IPS-15b (cell line): ENCODE measurements around the gene INSM1.
A peak's percentile ranks its signal among the peaks of the same experiment; 100 is the strongest.
"Not testable (repeated sequence)": the region's sequence is repeated elsewhere in the genome, so short reads cannot be mapped to it uniquely, and the experiment has no call there.

Experiments used
- H3K27me3 ChIP-seq: one replicate; pipeline ENCODE4 v1.6.1; 2013; ENCODE audit warnings: low read length; ENCODE audit not compliant: control insufficient read depth, insufficient read depth
- H3K36me3 ChIP-seq: one replicate; pipeline ENCODE4 v1.6.1; 2013; ENCODE audit warnings: low read length; ENCODE audit not compliant: control insufficient read depth, insufficient read depth
- H3K4me1 ChIP-seq: one replicate; pipeline ENCODE4 v1.6.1; 2013; ENCODE audit warnings: mild to moderate bottlenecking, low read length; ENCODE audit not compliant: control insufficient read depth, insufficient read depth
- H3K4me3 ChIP-seq: one replicate; pipeline ENCODE4 v1.5.1; 2013; ENCODE audit warnings: low read depth, low read length
- H3K9ac ChIP-seq: one replicate; pipeline ENCODE4 v1.6.1; 2013; ENCODE audit warnings: low read depth, mild to moderate bottlenecking, low read length
- H3K9me3 ChIP-seq: one replicate; pipeline ENCODE4 v1.6.1; 2013; ENCODE audit warnings: mild to moderate bottlenecking, low read length; ENCODE audit not compliant: control insufficient read depth, insufficient read depth

INSM1 gene

GRCh38 chr20:20338133-20338730 lies 29.7 kb upstream of the INSM1 start:
- H3K9me3 ChIP-seq, result no peaks in the 10 kb centered on the region
- no peaks in the 10 kb centered on the region for H3K36me3 ChIP-seq
- H3K4me1 ChIP-seq, result no peaks in the 10 kb centered on the region
- no peaks in the 10 kb centered on the region for H3K27me3 ChIP-seq
- H3K9ac ChIP-seq, result no peak overlapping the region
- H3K4me3 ChIP-seq, result no peak overlapping the region

GRCh38 chr20:20340443-20340842 lies 27.5 kb upstream of the INSM1 start:
- Histone ChIP-seq H3K27me3 (no peaks in the 10 kb centered on the region), H3K36me3 (no peaks in the 10 kb centered on the region), H3K4me3 (no peak overlapping the region), H3K9ac (no peak overlapping the region), H3K4me1 (no peaks in the 10 kb centered on the region), H3K9me3 (no peaks in the 10 kb centered on the region)

- H3K4me3 ChIP-seq, result no peak overlapping the region
- H3K9me3 ChIP-seq, result no peaks in the 10 kb centered on the region
- H3K9ac ChIP-seq, result no peak overlapping the region
- no peaks in the 10 kb centered on the region for H3K4me1 ChIP-seq
- no peaks in the 10 kb centered on the region for H3K27me3 ChIP-seq
- no peaks in the 10 kb centered on the region for H3K36me3 ChIP-seq
Measured at GRCh38 chr20:20341371-20341770, 26.5 kb upstream of the INSM1 start.

GRCh38 chr20:20342066-20342465 lies 25.8 kb upstream of the INSM1 start:
- Histone ChIP-seq H3K9me3 (no peaks in the 10 kb centered on the region), H3K27me3 (no peaks in the 10 kb centered on the region), H3K36me3 (no peaks in the 10 kb centered on the region), H3K9ac (no peak overlapping the region), H3K4me3 (no peak overlapping the region), H3K4me1 (no peaks in the 10 kb centered on the region)

- H3K9me3 ChIP-seq, result no peaks in the 10 kb centered on the region
- no peaks in the 10 kb centered on the region for H3K36me3 ChIP-seq
- H3K9ac ChIP-seq, result no peak overlapping the region
- no peak overlapping the region for H3K4me3 ChIP-seq
- H3K4me1 ChIP-seq, result no peaks in the 10 kb centered on the region
- H3K27me3 ChIP-seq, result no peaks in the 10 kb centered on the region
Measured at GRCh38 chr20:20343932-20344331, 24.0 kb upstream of the INSM1 start.

GRCh38 chr20:20344476-20344875 lies 23.4 kb upstream of the INSM1 start:
- no peaks in the 10 kb centered on the region for H3K9me3 ChIP-seq

GRCh38 chr20:20353576-20353975 lies 14.3 kb upstream of the INSM1 start:
- Histone ChIP-seq H3K36me3 (no peaks in the 10 kb centered on the region), H3K9me3 (peaks cover 2% of the 10 kb centered on the region), H3K9ac (no peak overlapping the region), H3K4me3 (no peak overlapping the region), H3K4me1 (no peaks in the 10 kb centered on the region), H3K27me3 (peaks cover under 1% of the 10 kb centered on the region)

More at GRCh38 chr20:20344476-20344875, 23.4 kb upstream of the INSM1 start:
- no peaks in the 10 kb centered on the region for H3K4me1 ChIP-seq
- H3K27me3 ChIP-seq, result no peaks in the 10 kb centered on the region
- no peak overlapping the region for H3K9ac ChIP-seq
- no peak overlapping the region for H3K4me3 ChIP-seq
- no peaks in the 10 kb centered on the region for H3K36me3 ChIP-seq

- not testable (repeated sequence) for H3K4me3 ChIP-seq, H3K9me3 ChIP-seq, H3K9ac ChIP-seq, H3K4me1 ChIP-seq, H3K36me3 ChIP-seq
- H3K27me3 ChIP-seq, result peaks cover 16% of the 10 kb centered on the region
Measured at GRCh38 chr20:20355503-20355902, 12.4 kb upstream of the INSM1 start.

GRCh38 chr20:20358801-20359200 lies 9.1 kb upstream of the INSM1 start:
- peaks cover 46% of the 10 kb centered on the region for H3K27me3 ChIP-seq

GRCh38 chr20:20359628-20360027 lies 8.3 kb upstream of the INSM1 start:
- H3K9ac ChIP-seq, result no peak overlapping the region
- H3K27me3 ChIP-seq, result peaks cover 53% of the 10 kb centered on the region
- peaks cover 10% of the 10 kb centered on the region for H3K4me1 ChIP-seq
- no peak overlapping the region for H3K4me3 ChIP-seq
- H3K36me3 ChIP-seq, result no peaks in the 10 kb centered on the region
- H3K9me3 ChIP-seq, result no peaks in the 10 kb centered on the region

More at GRCh38 chr20:20358801-20359200, 9.1 kb upstream of the INSM1 start:
- Histone ChIP-seq H3K9me3 (no peaks in the 10 kb centered on the region), H3K4me3 (no peak overlapping the region), H3K9ac (no peak overlapping the region), H3K36me3 (no peaks in the 10 kb centered on the region), H3K4me1 (peaks cover 10% of the 10 kb centered on the region)

GRCh38 chr20:20360464-20360863 lies 7.4 kb upstream of the INSM1 start:
- Histone ChIP-seq H3K36me3 (no peaks in the 10 kb centered on the region), H3K4me3 (no peak overlapping the region), H3K9me3 (no peaks in the 10 kb centered on the region), H3K4me1 (peaks cover 10% of the 10 kb centered on the region), H3K27me3 (peaks cover 62% of the 10 kb centered on the region), H3K9ac (no peak overlapping the region)

GRCh38 chr20:20362774-20363433 lies 5.0 kb upstream of the INSM1 start:
- H3K4me1 ChIP-seq, result peaks cover 17% of the 10 kb centered on the region
- peaks cover 74% of the 10 kb centered on the region for H3K27me3 ChIP-seq
- no peak overlapping the region for H3K9ac ChIP-seq
- H3K4me3 ChIP-seq, result peak overlapping the region; percentile 53
- H3K9me3 ChIP-seq, result no peaks in the 10 kb centered on the region
- no peaks in the 10 kb centered on the region for H3K36me3 ChIP-seq
